Astrocyte of the hippocampus (primary cell): ENCODE data around the gene C11orf21.

Experiments used
- DNase-seq: peaks from one replicate; pipeline ENCODE4 v3.0.0; 2011; ENCODE audit warnings: low read depth, low spot score

The C11orf21 gene

GRCh38 chr11:2260491-2261364, 41.0 kb downstream of the C11orf21 start:
- no peak for DNase-seq

- no peak for DNase-seq
These were observed 41.7 kb downstream of the C11orf21 start for GRCh38 chr11:2259897-2260451.

GRCh38 chr11:2259466-2259830, 42.3 kb downstream of the C11orf21 start:
- DNase-seq: no peak

- DNase-seq: no peak
These were observed 42.9 kb downstream of the C11orf21 start for GRCh38 chr11:2258501-2259465.

GRCh38 chr11:2256951-2257700, 44.6 kb downstream of the C11orf21 start:
- no peak for DNase-seq

GRCh38 chr11:2256293-2256913, 45.3 kb downstream of the C11orf21 start:
- no peak for DNase-seq

GRCh38 chr11:2252018-2252417, 49.7 kb downstream of the C11orf21 start:
- DNase-seq: no peak

GRCh38 chr11:2251138-2251537, 50.6 kb downstream of the C11orf21 start:
- no peak for DNase-seq

GRCh38 chr11:2250485-2250884, 51.2 kb downstream of the C11orf21 start:
- DNase-seq: no peak

GRCh38 chr11:2250041-2250440, 51.7 kb downstream of the C11orf21 start:
- DNase-seq: no peak

GRCh38 chr11:2249189-2249916, 52.4 kb downstream of the C11orf21 start:
- DNase-seq: no peak

GRCh38 chr11:2248762-2249161, 53.0 kb downstream of the C11orf21 start:
- no peak for DNase-seq

GRCh38 chr11:2248242-2248641, 53.5 kb downstream of the C11orf21 start:
- no peak for DNase-seq

- no peak for DNase-seq
These were observed 54.2 kb downstream of the C11orf21 start for GRCh38 chr11:2247496-2247895.
